Measurements from ENCODE around the gene MTARC2.
"Not testable (repeated sequence)": the region's sequence is repeated elsewhere in the genome, so short reads cannot be mapped to it uniquely, and the experiment has no call there.

The MTARC2 gene

GRCh38 chr1:220733086-220733601, 15.0 kb upstream of the MTARC2 start:
- DNase-seq, result no peak

DNA sequence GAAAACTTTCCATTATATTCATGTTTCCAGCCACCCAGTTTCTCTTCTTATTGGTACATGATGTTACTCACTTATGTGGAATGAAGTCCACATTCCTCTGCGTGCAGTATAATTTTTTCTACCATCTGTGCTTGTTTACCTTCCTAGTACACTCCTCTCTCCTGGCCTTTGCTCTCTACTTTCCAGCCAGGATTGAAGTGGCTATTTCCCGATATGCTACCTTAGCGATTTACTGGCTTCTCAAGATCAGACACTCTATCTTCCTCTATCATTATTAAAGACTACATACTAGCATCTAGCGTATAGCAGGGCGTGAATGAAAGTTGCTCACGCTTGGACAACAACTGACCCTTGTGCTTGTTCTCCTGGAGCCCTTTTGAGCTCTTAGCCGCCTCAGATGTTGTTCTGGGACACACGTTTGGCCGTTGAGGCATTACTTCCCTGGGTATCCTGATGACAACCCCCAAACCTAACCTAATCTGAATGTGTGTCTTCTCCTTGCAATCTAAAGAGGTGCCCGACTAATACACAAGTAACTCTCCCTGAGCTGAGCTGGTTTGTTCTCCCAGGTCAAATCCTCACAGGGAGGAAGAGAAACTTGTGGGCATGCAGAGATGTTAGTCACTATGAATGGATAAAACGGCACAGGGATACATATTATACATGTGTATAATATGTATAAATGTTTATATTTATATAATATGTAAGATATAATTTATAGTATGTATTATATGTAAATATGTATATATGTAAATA, 13.4 kb upstream of the MTARC2 start:
- no peak for DNase-seq

- not testable (repeated sequence) for DNase-seq
Measured at GRCh38 chr1:220736283-220736682, 11.8 kb upstream of the MTARC2 start.

- DNase-seq, result no peak
Measured at GRCh38 chr1:220741349-220741748, 6.8 kb upstream of the MTARC2 start.

DNA sequence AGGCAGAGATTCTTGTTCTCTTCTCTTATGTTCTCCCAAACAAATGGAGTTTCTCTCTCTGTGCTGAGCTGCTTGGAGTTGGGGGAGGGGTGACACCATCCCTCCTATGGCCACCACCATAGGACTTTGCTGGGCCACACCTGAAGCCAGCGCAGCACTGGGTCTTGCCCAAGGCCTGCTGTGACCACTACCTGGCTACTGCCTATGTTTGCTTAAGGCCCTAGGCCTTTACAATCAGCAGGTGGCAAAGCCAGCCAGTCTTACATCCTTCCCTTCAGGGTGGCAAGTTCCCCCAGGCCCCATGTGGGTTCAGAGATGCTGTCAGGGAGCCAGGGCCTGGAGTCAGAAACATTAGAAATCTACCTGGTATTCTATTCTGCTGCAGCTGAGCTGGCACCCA, 6.3 kb upstream of the MTARC2 start:
- no peak for DNase-seq

DNA sequence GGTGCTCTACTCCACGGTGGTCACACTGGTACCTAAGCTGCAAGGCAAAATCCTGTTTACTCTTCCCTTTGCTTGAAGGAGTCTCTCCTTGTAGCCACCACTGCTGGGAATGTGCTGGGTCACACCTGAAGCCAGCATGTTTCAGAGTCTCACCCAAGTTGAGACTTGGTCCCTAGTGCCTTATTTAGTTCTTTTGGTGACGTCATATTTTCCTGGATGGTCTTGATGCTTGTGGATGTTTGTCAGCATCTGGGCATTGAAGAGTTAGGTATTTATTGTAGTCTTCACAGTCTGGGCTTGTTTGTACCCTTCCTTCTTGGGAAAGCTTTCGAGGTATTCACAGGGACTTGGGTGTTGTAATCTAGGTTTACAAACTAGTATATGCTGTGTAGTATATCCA, 5.6 kb upstream of the MTARC2 start:
- DNase-seq, result no peak

DNA sequence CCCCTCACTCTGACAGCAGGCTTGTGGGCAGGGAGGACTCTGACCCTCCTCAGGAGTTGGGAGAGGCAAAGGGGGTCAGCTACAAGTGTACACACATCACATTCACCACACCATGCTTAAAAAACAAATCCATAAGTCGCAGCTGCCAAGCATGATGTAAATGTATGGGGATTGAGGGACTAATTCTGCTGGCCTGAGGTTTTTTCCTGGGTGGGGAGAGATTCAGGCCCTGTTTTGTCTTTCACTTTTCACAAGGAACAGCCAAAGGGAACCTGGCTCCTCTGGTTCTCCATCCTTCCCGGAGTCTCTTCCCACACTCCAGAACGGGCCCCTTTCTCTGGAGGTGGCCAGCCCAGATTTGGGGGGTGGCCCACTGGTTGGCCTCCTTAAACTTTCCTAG, 1.3 kb upstream of the MTARC2 start:
- no peak for DNase-seq

DNA sequence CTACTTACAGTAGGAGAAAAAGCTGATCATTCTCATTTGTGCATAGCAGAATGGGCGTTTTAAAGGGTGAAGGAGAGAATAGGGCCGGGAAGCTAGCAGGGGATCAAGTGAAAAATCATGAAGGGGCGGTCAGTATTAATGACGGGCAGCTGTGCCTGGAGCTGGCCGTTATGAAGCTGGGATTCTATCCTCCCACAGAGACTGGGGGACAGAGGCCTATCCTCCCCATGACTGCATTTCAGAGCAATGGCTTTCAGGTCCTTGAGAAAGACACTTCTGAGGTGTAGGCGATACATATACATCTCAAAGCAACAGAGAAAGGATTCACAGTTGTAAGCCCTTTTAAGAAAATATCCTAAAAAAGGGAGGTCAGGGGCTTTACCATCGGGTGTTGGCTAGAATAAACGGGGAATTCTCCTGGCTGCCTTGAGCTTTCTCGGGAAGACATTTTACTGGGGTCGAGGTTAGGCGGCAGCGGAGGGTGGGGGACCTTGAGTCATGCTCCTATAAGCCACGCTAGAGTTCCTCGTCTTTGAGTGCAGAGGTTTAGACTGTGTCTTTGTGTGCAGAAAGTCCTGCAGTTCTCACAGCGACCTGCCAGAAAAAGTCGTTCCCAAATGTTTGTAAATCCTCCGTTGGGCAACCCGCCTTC, 559 bp upstream of the MTARC2 start:
- DNase-seq, result no peak

- no peak for DNase-seq
Measured at GRCh38 chr1:220748936-220749335, 814 bp downstream of the MTARC2 start.

DNA sequence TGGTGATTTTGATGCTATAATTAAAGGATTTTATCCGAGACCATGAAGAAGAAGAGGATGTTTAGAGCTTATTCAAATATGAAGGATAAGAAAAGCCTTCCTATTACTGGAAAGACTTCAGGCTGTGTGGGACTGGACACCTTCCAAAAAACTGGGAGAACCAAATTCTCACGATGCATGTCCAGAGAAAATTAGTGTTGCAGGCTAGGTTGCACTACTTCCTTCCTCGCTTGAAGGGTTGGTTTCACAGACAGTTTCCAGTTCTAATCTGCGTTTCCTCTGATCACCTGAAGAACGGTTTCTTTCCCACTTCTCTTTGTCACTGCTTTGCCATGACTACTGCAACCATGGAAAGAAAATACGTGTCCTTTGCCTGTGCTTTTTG, 2.0 kb downstream of the MTARC2 start:
- no peak for DNase-seq

GRCh38 chr1:220751111-220751510, 3.0 kb downstream of the MTARC2 start:
- DNase-seq, result no peak

GRCh38 chr1:220754212-220754917, 6.2 kb downstream of the MTARC2 start:
- DNase-seq, result no peak

DNA sequence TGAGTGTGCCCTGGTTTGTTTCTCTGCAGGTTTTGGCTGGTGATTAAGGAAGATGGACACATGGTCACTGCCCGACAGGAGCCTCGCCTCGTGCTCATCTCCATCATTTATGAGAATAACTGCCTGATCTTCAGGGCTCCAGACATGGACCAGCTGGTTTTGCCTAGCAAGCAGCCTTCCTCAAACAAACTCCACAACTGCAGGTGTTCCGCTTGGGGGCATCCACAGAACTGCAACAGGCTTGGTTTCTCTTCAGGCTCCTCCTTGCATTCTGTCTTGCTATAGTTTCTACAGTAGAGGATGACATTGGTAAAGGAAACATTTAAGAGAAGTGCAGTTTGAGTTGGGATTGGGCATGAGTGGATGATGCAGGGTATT, 6.8 kb downstream of the MTARC2 start:
- no peak for DNase-seq

DNA sequence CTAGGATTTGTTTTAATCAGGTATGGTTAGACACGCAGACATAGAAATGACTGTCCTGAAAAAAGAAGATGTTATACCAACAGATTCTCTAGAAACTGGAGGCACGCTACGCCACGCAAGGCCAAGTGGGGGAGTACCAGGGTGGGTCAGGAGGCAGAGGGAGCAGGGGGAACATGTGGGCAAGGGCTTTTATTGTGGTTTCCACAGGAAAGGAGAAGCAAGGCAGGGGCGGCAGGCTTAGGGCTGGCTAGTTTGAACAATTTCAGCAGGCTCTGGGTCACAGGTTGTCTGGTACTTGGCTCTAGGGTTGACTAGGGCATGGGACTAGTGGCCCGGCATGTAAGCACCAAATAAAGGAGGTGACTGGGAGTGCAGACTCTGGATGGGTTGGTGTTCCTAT, 7.2 kb downstream of the MTARC2 start:
- DNase-seq, result no peak

- no peak for DNase-seq
Measured at GRCh38 chr1:220757441-220757840, 9.3 kb downstream of the MTARC2 start.

DNA sequence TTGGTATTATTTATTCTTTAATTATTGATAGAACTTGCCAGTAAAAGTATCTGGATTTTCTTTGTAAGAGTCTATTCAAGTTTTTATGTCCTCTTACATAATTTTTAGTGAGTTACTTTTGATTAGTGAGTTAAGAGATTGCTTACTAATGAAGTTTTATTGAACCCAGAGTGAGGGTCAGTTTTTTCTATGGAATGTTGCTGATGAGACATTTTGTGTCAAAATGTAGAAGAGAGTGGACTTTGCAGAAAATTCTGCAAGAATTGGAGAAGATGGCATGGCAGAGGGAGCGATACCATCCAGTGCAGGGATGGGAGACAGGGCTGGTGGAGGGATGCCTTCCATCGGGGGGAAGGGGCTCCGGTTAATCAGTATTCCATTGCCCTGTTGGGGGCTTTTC, 11.0 kb downstream of the MTARC2 start:
- no peak for DNase-seq

GRCh38 chr1:220761688-220762427, 13.7 kb downstream of the MTARC2 start:
- DNase-seq, result no peak

DNA sequence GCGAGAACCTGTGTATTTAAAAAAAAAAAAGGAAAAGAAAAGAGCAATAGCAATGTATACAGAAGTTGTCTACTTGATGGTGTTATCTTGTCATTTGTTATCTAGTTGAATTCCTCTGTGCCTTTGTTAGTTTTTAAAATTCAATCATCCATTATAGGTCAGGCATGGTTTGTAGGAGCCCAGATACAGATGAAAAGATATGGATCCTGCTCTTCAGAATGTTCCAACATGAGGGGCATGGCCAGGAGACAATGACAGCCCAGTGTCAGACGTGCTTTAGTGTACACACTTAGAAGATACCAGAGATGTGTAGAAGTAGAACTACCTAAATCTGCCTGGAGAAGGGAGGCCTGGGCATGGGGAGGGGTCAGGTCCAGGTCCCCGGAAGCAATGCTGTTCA, 16.6 kb downstream of the MTARC2 start:
- no peak for DNase-seq

DNA sequence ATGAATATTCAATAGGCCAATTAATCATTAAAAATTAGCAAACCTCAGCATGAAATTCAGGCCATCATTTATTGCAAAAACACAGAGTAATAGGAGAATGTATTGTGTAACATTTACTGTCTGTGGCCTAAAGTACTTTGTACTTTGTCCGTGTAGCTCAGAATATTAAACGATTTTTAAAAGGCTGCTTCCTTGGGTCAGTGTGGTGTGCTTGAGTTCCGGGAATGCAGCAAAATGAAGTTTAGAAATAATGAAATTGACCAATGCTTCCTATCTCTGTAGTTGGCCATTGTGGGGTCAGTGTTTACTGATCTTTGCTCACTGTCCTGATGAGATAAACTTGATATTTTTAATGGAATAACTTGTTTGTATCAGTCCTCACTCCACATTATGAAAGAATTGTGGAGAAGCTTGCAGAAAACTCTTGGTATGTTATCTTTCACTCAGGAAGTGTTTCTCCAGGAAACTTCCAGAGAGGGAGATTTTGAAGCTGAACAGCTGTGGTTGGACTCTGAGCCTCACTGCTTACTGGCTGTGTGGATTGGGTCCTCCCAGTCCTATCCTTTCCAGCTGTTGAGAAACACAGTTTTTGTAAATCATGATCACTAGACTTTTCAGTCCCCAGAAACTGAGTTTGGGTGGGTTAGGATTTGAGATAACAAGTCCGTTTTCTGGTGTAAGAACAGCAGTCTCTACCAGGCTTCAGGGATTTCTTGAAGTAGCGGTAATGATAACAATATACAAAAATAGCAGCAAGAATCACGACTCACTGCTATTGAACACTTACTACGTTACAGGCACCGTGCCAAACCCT, 19.4 kb downstream of the MTARC2 start:
- DNase-seq, result no peak

DNA sequence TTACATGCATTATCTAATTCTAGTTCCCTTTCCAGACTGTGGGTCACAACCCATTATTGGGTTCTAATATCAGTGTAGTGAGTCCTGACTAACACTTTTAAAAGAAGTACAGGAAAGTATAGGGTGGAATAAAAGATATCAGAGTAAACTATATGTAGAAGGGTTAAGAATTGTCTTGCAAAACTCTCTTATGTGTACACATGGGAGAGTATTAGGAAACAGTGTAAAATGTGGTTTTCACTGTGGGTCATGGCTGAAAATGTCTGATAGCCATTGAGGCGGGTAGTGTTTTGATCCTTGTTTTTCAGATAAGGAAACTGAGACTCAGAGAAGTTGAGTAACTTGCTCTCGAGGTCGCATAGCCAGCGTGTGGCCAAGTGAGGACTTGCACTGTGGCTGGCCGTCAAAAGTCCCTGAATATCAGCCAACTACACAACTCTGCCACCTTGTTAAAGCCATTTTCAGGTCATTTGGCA, 20.0 kb downstream of the MTARC2 start:
- DNase-seq, result no peak

DNA sequence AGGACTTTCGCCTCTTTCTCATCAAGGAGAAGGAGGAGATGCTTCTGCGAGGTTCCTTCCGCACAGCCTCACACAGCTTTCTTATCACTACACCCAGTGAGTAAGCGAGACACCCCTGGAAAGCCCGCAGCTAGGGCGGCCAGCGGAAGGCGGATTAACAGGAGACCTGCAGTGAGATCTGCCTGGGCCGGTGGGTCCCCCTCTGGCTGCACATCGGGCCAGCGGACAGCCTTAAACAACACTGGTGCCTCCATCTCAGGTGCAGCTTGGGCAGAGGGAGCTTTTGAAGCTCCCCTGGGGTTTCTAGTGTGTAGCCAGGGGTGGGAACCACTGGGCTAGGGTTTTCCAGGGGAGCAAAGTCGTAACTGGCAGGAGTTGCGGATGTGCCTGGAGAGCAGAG, 21.1 kb downstream of the MTARC2 start:
- no peak for DNase-seq

DNA sequence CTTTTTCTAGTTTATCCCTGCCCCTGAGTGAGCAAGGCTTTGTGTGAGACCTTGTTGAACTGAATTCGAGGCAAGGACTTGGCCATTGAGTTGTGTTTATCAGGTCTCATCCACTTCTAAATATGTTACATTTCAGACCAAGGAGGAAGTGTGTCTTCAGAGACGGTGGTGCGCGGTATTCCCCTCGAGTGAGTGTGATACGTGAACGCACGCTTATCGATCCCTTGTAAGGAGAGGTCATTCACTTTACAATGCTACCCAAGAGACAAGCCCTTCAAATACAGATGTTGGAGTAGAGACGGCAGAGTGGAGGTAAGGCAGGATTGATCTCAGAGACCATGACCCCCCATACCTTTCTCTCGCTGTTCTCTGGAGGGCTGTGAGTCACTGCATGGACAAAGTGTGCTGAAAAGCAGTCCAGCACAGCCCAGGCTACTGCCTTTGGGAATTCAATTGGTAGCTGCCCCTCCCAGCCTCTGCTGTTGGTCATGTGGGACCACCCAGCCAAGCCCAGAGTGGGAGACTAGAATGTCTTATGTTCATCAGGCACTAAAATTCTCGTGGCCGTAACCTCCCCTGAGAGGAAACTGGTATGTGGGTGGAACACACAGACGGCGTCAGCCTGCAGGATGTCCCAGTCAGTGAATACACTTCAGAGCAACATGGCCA, 22.3 kb downstream of the MTARC2 start:
- DNase-seq, result no peak

Measured in cortex of kidney (tissue), 1 donor.